ENCODE results near the gene MB21D2.

The MB21D2 gene

GRCh38 chr3:192887701-192888100 lies 30.0 kb downstream of the MB21D2 start:
- TF ChIP-seq REST (IDR thresholded peaks at IDR 0.05; ENCODE audit: insufficient read depth in 1 of 2, low read depth in 2 of 2, low read length in 2 of 2) (no peak), FOXP2 (optimal IDR thresholded peaks at IDR 0.05; ENCODE audit: borderline replicate concordance, extremely low read depth, extremely low read length, insufficient read depth) (no peak), SIN3A (IDR thresholded peaks at IDR 0.05; ENCODE audit: borderline replicate concordance, insufficient read depth, low read length) (no peak), TAF1 (IDR thresholded peaks at IDR 0.05; ENCODE audit: borderline replicate concordance, insufficient read depth, low read length) (no peak), POLR2AphosphoS5 (IDR thresholded peaks at IDR 0.05; ENCODE audit: low read depth, low read length) (no peak)

- no peak for TF ChIP-seq FOXP2 (optimal IDR thresholded peaks at IDR 0.05; ENCODE audit: borderline replicate concordance, extremely low read depth, extremely low read length, insufficient read depth)
- TF ChIP-seq POLR2AphosphoS5 (IDR thresholded peaks at IDR 0.05; ENCODE audit: low read depth, low read length) = no peak
- no peak for TF ChIP-seq TAF1 (IDR thresholded peaks at IDR 0.05; ENCODE audit: borderline replicate concordance, insufficient read depth, low read length)
- no peak for TF ChIP-seq REST (IDR thresholded peaks at IDR 0.05; ENCODE audit: insufficient read depth in 1 of 2, low read depth in 2 of 2, low read length in 2 of 2)
- TF ChIP-seq SIN3A (IDR thresholded peaks at IDR 0.05; ENCODE audit: borderline replicate concordance, insufficient read depth, low read length) = no peak
Observed at GRCh38 chr3:192887047-192887446, 30.6 kb downstream of the MB21D2 start.

GRCh38 chr3:192884777-192885773 lies 32.6 kb downstream of the MB21D2 start:
- TF ChIP-seq FOXP2 (optimal IDR thresholded peaks at IDR 0.05; ENCODE audit: borderline replicate concordance, extremely low read depth, extremely low read length, insufficient read depth) (no peak), POLR2AphosphoS5 (IDR thresholded peaks at IDR 0.05; ENCODE audit: low read depth, low read length) (no peak), SIN3A (IDR thresholded peaks at IDR 0.05; ENCODE audit: borderline replicate concordance, insufficient read depth, low read length) (no peak), TAF1 (IDR thresholded peaks at IDR 0.05; ENCODE audit: borderline replicate concordance, insufficient read depth, low read length) (no peak), REST (IDR thresholded peaks at IDR 0.05; ENCODE audit: insufficient read depth in 1 of 2, low read depth in 2 of 2, low read length in 2 of 2) (no peak)

- TF ChIP-seq POLR2AphosphoS5 (IDR thresholded peaks at IDR 0.05; ENCODE audit: low read depth, low read length) (no peak), FOXP2 (optimal IDR thresholded peaks at IDR 0.05; ENCODE audit: borderline replicate concordance, extremely low read depth, extremely low read length, insufficient read depth) (no peak), REST (IDR thresholded peaks at IDR 0.05; ENCODE audit: insufficient read depth in 1 of 2, low read depth in 2 of 2, low read length in 2 of 2) (no peak), SIN3A (IDR thresholded peaks at IDR 0.05; ENCODE audit: borderline replicate concordance, insufficient read depth, low read length) (no peak), TAF1 (IDR thresholded peaks at IDR 0.05; ENCODE audit: borderline replicate concordance, insufficient read depth, low read length) (no peak)
Observed at GRCh38 chr3:192883512-192883911, 34.1 kb downstream of the MB21D2 start.
